Activated CD8-positive, alpha-beta memory T cell treated with anti-CD3 and anti-CD28 coated beads, Interleukin-2, amount 50 U/mL, for 24 hours (primary cell): ENCODE data around the gene PPDPF.
A peak's percentile ranks its signal among the peaks of the same experiment; 100 is the strongest.
"Not testable (repeated sequence)": the region's sequence is repeated elsewhere in the genome, so short reads cannot be mapped to it uniquely, and the experiment has no call there.

Experiments used
- DNase-seq: peaks from one replicate; pipeline ENCODE4 v3.0.0-alpha.2; 2020; ENCODE audit errors: extremely low read depth

The PPDPF gene

GRCh38 chr20:63551068-63551467, 30.5 kb downstream of the PPDPF start:
- DNase-seq: no peak

GRCh38 chr20:63552481-63553249, 32.1 kb downstream of the PPDPF start:
- DNase-seq: no peak

- peak; percentile 70 for DNase-seq
These were observed 32.8 kb downstream of the PPDPF start for GRCh38 chr20:63553251-63553932.

- DNase-seq: no peak
These were observed 33.3 kb downstream of the PPDPF start, which contains the start of gene FNDC11 for GRCh38 chr20:63553933-63554290. Gene FNDC11 (plus strand): TSS chr20:63554159. CDS start chr20:63555664, 1,505 bp downstream.

- DNase-seq: no peak
These were observed 34.1 kb downstream of the PPDPF start for GRCh38 chr20:63554361-63555278.

- DNase-seq: no peak
These were observed 35.3 kb downstream of the PPDPF start for GRCh38 chr20:63555661-63556381.

GRCh38 chr20:63556873-63557478, 36.4 kb downstream of the PPDPF start:
- DNase-seq: no peak

GRCh38 chr20:63557481-63557891, 36.9 kb downstream of the PPDPF start:
- DNase-seq: no peak

- DNase-seq: no peak
These were observed 38.4 kb downstream of the PPDPF start for GRCh38 chr20:63558804-63559484.

- not testable (repeated sequence) for DNase-seq
These were observed 39.1 kb downstream of the PPDPF start for GRCh38 chr20:63559485-63560332.

GRCh38 chr20:63560333-63560805, 39.8 kb downstream of the PPDPF start:
- no peak for DNase-seq

- DNase-seq: no peak
These were observed 40.5 kb downstream of the PPDPF start for GRCh38 chr20:63560856-63561609.

GRCh38 chr20:63561624-63562396, 41.2 kb downstream of the PPDPF start:
- DNase-seq: no peak

- DNase-seq: no peak
These were observed 42.1 kb downstream of the PPDPF start for GRCh38 chr20:63562461-63563224.

- DNase-seq: no peak
These were observed 42.8 kb downstream of the PPDPF start for GRCh38 chr20:63563225-63563935.

- DNase-seq: no peak
These were observed 43.7 kb downstream of the PPDPF start for GRCh38 chr20:63564036-63564810.
